Large intestine (tissue), 3 donors: Measurements from ENCODE around the gene RUVBL2. TPM values are rescaled to one million over a fixed set of nuclear protein-coding genes. Genes with fewer than 3 reads are reported as not detected.

Source experiments
- DNase-seq, 2 donors: peaks; one replicate each; pipeline versions ENCODE4 v3.0.0 to v3.0.0-alpha.2; 2013
- H3K27ac ChIP-seq: one replicate; pipeline ENCODE4 v1.5.1; 2013; ENCODE audit warnings: low read length
- H3K27me3 ChIP-seq: 2 replicates; pipeline ENCODE4 v1.6.1; 2013; ENCODE audit warnings: low read length; ENCODE audit not compliant: control insufficient read depth, insufficient read depth
- H3K36me3 ChIP-seq: 2 replicates; pipeline ENCODE4 v1.6.1; 2013; ENCODE audit warnings: low read length; ENCODE audit not compliant: control insufficient read depth, insufficient read depth
- H3K4me1 ChIP-seq: one replicate; pipeline ENCODE4 v1.6.1; 2013; ENCODE audit warnings: low read length; ENCODE audit not compliant: control insufficient read depth, insufficient read depth
- H3K4me3 ChIP-seq: one replicate; pipeline ENCODE4 v1.5.1; 2013; ENCODE audit warnings: low read length
- H3K9me3 ChIP-seq: one replicate; pipeline ENCODE4 v1.6.1; 2013; ENCODE audit warnings: mild to moderate bottlenecking, low read depth, low read length, moderate library complexity; ENCODE audit not compliant: control insufficient read depth
- WGBS: methylation state at CpG from one replicate; pipeline ENCODE4 v1.1.5; 2013; ENCODE audit warnings: low lambda C conversion rate; ENCODE audit not compliant: insufficient coverage; 5-methylcytosine and 5-hydroxymethylcytosine counted together
- polyA plus RNA-seq: library from polyadenylated mRNA; unstranded; fragments of 120-200 nt; gene quantifications from one replicate; pipeline ENCODE4 v1.2.1, GENCODE V29; 2013

The RUVBL2 gene
- polyA plus RNA-seq, 1 donor: 65.0 TPM

GRCh38 chr19:48963371-48964204, 30.1 kb upstream of the RUVBL2 start:
- Histone ChIP-seq H3K4me1 (peaks cover 29% of the 10 kb centered on the region), H3K27me3 (no peaks in the 10 kb centered on the region), H3K4me3 (peak overlapping the region; percentile 57), H3K27ac (peak overlapping the region; percentile 97), H3K9me3 (peaks cover 7% of the 10 kb centered on the region), H3K36me3 (peaks cover 22% of the 10 kb centered on the region)
- WGBS: no CpG with 5 or more reads among the region's 28 CpGs
- DNase-seq: peak; percentile 92 to 96

DNA sequence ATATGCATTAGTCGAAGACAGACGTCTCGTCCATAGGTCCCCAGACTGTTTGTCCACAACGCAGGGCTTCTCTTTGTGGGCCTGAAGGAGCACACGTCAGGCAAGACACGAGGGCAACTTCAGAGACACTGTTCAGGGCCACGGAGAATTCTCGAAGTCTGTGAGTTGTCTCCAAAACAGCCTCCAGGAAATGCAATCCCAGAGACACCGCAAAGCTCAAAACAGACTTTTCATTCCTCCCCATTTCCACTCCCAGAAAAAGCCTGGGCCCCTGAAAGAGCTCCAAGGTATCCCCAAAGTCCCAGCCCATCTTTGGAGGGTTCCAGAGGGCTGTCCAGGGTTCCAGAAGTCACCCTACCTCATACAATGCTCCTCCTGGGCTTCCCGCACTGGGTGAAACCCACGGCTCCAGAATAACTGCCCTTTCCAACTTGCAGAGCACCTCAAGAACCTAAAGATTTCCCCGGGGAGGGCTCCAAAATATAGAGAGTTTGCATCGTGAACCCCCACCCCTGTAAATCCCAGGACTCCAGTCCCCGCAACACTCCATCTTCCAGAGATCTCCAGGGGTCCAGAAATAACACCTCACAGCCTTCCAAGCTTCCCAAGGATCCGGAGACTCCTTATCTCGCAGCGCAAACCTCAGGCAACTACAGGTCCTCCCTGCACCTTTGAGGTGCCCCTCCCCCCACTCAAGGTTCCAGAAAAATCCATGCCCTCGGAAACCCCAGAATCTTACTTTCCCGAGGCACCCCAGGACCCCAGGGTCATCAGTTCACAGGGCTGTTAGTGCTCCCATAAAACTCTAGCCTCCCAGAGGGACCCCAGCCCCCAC, 29.3 kb upstream of the RUVBL2 start:
- Histone ChIP-seq H3K9me3 (peaks cover 11% of the 10 kb centered on the region), H3K27ac (peak overlapping the region; percentile 97), H3K4me1 (peaks cover 29% of the 10 kb centered on the region), H3K36me3 (peaks cover 29% of the 10 kb centered on the region), H3K27me3 (no peaks in the 10 kb centered on the region), H3K4me3 (peak overlapping the region; percentile 57)
- DNase-seq: peak in 1 of 2 donors; percentile 88
- WGBS: no CpG with 5 or more reads among the region's 19 CpGs

DNA sequence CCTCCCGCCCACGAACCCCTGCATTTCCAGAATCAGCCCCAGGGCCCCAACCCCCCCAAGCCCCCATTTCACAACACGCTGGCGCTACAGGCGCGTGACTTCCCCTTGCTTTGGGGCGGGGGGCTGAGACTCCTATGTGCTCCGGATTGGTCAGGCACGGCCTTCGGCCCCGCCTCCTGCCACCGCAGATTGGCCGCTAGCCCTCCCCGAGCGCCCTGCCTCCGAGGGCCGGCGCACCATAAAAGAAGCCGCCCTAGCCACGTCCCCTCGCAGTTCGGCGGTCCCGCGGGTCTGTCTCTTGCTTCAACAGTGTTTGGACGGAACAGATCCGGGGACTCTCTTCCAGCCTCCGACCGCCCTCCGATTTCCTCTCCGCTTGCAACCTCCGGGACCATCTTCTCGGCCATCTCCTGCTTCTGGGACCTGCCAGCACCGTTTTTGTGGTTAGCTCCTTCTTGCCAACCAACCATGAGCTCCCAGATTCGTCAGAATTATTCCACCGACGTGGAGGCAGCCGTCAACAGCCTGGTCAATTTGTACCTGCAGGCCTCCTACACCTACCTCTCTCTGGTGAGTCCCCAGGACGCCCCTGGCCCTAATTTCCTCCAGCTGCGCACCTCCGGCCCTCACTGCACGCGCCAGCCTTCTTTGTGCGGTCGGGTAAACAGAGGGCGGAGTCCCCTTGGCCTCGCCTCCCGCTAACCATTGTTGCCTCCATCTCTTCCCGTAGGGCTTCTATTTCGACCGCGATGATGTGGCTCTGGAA, 28.5 kb upstream of the RUVBL2 start, which contains the start of gene FTL:
Gene FTL, plus strand, starts transcription at position 270 of the 766 bp plus-strand sequence. Its CDS starts 199 bp downstream, at position 469.
- peaks cover 13% of the 10 kb centered on the region for H3K9me3 ChIP-seq
- H3K4me3 ChIP-seq: peak within 1 kb of the TSS; percentile 91
- H3K4me1 ChIP-seq: peaks cover 29% of the 10 kb centered on the region
- H3K27ac ChIP-seq: peak within 1 kb of the TSS; percentile 97
- no CpG with 5 or more reads among the region's 52 CpGs for WGBS
- peaks cover 37% of the 10 kb centered on the region for H3K36me3 ChIP-seq
- H3K27me3 ChIP-seq: no peaks in the 10 kb centered on the region
- peak; percentile 98 to 99 for DNase-seq

DNA sequence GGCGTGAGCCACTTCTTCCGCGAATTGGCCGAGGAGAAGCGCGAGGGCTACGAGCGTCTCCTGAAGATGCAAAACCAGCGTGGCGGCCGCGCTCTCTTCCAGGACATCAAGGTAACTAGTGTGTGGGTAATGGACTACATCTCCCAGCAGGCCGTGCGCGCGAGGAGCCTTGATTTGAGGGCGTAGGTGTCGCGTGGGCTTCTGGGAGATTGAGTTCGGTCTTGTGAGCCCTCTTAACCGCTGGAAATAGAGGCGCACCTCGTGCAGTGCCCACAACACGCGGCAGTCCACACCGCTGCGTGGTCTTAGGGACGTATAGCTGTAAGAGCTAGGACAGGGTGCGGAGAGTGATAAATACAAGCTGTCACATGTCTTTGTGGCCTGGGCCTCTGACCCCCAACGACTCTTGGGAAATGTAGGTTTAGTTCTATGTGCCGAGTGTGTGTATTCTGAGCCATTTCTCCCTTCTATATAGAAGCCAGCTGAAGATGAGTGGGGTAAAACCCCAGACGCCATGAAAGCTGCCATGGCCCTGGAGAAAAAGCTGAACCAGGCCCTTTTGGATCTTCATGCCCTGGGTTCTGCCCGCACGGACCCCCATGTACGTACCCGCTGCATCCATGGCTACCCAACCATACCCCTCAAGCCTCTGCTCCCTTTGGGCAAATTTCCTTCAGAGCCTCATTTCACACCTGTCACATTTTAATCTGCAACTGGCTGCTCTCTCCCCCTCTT, 27.7 kb upstream of the RUVBL2 start:
- peaks cover 13% of the 10 kb centered on the region for H3K9me3 ChIP-seq
- peaks cover 42% of the 10 kb centered on the region for H3K36me3 ChIP-seq
- peaks cover 25% of the 10 kb centered on the region for H3K4me1 ChIP-seq
- no peaks in the 10 kb centered on the region for H3K27me3 ChIP-seq
- H3K4me3 ChIP-seq: peak overlapping the region; percentile 91
- WGBS: no CpG with 5 or more reads among the region's 36 CpGs
- peak overlapping the region; percentile 79 for H3K27ac ChIP-seq
- peak; percentile 68 to 79 for DNase-seq

- Histone ChIP-seq H3K4me3 (peak overlapping the region; percentile 91), H3K4me1 (peaks cover 17% of the 10 kb centered on the region), H3K36me3 (peaks cover 42% of the 10 kb centered on the region), H3K27me3 (no peaks in the 10 kb centered on the region), H3K27ac (peak overlapping the region; percentile 79), H3K9me3 (peaks cover 13% of the 10 kb centered on the region)
- no peak for DNase-seq
- WGBS: no CpG with 5 or more reads among the region's 10 CpGs
Observed at GRCh38 chr19:48966541-48967345, 26.9 kb upstream of the RUVBL2 start.

DNA sequence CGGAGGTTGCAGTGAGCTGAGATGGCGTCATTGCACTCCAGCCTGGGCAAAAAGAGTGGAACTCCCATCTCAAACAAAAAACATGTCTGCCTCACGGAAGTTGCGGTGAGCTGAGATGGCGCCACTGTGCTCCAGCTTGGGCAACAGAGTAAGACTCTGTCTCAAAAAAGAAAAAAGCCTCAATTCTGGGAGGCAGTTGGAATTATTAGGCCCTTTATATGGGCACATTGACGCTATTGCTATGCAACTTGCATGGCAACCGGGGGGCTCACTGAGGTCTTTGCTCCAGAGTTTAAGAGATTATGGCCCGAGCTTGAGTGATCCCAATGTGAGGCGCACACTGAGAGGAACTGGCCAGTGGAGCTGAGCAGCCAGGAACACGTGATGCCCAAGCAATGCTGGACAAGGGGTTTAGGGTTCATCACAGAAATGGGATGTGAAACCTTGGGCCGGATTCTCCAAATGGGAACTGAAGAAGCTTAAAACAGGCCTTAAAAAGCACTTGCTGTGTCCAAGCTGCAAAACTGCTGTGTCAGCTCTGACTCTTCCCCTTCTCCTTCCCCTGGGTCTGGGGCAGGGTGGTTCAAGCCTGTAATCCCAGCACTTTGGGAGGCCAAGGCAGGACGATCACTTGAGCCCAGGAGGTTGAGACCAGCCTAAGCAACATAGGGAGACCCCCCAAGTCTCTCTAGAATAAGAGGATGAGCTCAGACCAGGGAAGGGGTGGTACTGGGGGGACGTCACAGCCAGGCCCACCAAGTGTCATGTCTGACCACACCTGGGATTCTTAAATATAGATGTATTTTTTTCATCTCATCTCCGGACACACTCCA, 26.1 kb upstream of the RUVBL2 start:
- peak overlapping the region; percentile 79 for H3K27ac ChIP-seq
- peak overlapping the region; percentile 91 for H3K4me3 ChIP-seq
- H3K4me1 ChIP-seq: peaks cover 12% of the 10 kb centered on the region
- peaks cover 13% of the 10 kb centered on the region for H3K9me3 ChIP-seq
- WGBS: no CpG with 5 or more reads among the region's 14 CpGs
- DNase-seq: peak; percentile 70 to 85
- no peaks in the 10 kb centered on the region for H3K27me3 ChIP-seq
- peaks cover 46% of the 10 kb centered on the region for H3K36me3 ChIP-seq

DNA sequence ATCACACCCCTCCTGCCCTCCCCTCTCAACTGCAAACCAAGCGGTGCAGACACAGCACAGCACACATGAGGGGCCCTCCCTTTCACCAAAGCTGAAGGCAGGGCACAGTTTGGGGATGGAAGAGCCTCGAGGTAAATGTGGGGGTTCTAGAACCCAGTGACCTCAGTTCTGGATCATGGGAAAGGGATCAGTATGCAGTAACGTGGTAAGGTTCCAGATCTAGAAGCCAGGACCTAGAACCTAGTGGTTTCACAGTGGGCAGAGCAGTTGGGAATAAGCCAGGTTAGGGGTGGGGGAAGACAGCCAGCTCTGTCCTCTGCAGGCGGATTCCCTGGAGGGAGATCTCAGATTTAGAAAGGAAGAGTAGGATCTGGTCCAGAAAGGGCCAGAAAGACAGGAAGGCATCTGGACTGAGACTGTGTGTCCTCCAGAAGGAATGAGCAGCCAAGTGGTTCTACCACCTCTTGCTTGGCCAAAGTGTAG, 25.5 kb upstream of the RUVBL2 start:
- WGBS: no CpG with 5 or more reads among the region's 4 CpGs

DNA sequence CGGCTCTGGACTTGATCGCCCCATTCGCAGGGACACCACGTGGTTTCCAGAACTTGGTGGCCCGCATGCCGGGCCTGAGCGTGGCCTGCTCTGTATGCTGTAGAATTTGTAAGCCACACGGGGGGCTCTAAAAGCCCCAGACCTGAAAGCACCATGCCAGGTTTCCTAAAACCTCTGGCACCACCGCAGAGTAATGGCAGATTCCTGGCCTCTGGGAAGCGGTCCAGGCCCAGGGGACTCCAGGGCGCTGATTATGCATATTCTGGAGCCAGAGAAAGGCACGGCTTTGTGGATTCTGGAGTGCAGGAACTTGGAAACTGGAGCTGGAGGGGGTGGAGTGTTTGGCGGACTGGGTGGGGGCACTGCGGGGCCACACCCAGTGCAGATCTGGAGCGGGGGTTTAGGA, 24.9 kb upstream of the RUVBL2 start:
- Histone ChIP-seq H3K36me3 (peaks cover 56% of the 10 kb centered on the region), H3K4me1 (peaks cover 11% of the 10 kb centered on the region), H3K4me3 (no peak overlapping the region), H3K27ac (no peak overlapping the region), H3K9me3 (peaks cover 13% of the 10 kb centered on the region), H3K27me3 (no peaks in the 10 kb centered on the region)
- DNase-seq: no peak
- no CpG with 5 or more reads among the region's 15 CpGs for WGBS

More for the DNA sequence above, 25.5 kb upstream of the RUVBL2 start:
- Histone ChIP-seq H3K4me3 (no peak overlapping the region), H3K9me3 (peaks cover 13% of the 10 kb centered on the region), H3K27me3 (no peaks in the 10 kb centered on the region), H3K36me3 (peaks cover 52% of the 10 kb centered on the region), H3K4me1 (peaks cover 12% of the 10 kb centered on the region), H3K27ac (peak overlapping the region; percentile 79)
- DNase-seq: peak in 1 of 2 donors; percentile 44
